DND-41 (cell line): Measurements from ENCODE around the gene RIMKLB.

Source experiments
- ATAC-seq: fragments of 200-7000 bp; cut with Tn5 transposase; 3 replicates; pipeline ENCODE4 v1.9.1; 2021; ENCODE audit warnings: low read depth; ENCODE audit not compliant: insufficient read depth
- DNase-seq: peaks from one replicate; pipeline ENCODE4 v3.0.0-alpha.2; 2020
- H2AFZ ChIP-seq: 2 replicates; pipeline ENCODE4 v1.6.0; 2012; ENCODE audit warnings: low read depth, low read length
- H3K27ac ChIP-seq: 2 replicates; pipeline ENCODE4 v1.5.1; 2012; ENCODE audit warnings: low read length, inconsistent platforms
- H3K27me3 ChIP-seq: fragments of 200-600 bp; sonication (generic); 2 replicates; pipeline ENCODE4 v1.6.0; 2012; ENCODE audit warnings: low read length, mild to moderate bottlenecking, inconsistent platforms; ENCODE audit not compliant: insufficient read depth, poor library complexity
- H3K36me3 ChIP-seq: 2 replicates; pipeline ENCODE4 v1.5.1; 2012; ENCODE audit warnings: low read length, inconsistent platforms; ENCODE audit not compliant: insufficient read depth
- H3K4me1 ChIP-seq: 2 replicates; pipeline ENCODE4 v1.5.1; 2012; ENCODE audit warnings: mild to moderate bottlenecking, low read length; ENCODE audit not compliant: insufficient read depth
- H3K4me2 ChIP-seq: 2 replicates; pipeline ENCODE4 v1.6.0; 2012; ENCODE audit warnings: mild to moderate bottlenecking, moderate library complexity, low read length, inconsistent platforms; ENCODE audit not compliant: insufficient read depth
- H3K4me3 ChIP-seq, 2 experiments: fragments of 200-600 bp in 1 of 2; shearing (Covaris generic) in 1 of 2; 2 replicates each; pipeline ENCODE4 v1.5.1; 2012 to 2016; ENCODE audit warnings: inconsistent platforms in 2 of 2, low read length in 2 of 2, mild to moderate bottlenecking in 2 of 2, low read depth in 1 of 2, moderate library complexity in 1 of 2
- H3K79me2 ChIP-seq: 2 replicates; pipeline ENCODE4 v1.6.0; 2012; ENCODE audit warnings: low read length, inconsistent platforms; ENCODE audit not compliant: insufficient read depth
- H3K9ac ChIP-seq: 2 replicates; pipeline ENCODE4 v1.6.0; 2012; ENCODE audit warnings: low read depth, mild to moderate bottlenecking, inconsistent platforms, low read length, moderate library complexity
- H3K9me3 ChIP-seq: 2 replicates; pipeline ENCODE4 v1.5.1; 2012; ENCODE audit warnings: low read length, moderate library complexity, mild to moderate bottlenecking, inconsistent platforms; ENCODE audit not compliant: insufficient read depth, severe bottlenecking
- H4K20me1 ChIP-seq: 2 replicates; pipeline ENCODE4 v1.6.0; 2012; ENCODE audit warnings: low read length; ENCODE audit not compliant: insufficient read depth
- CTCF ChIP-seq: IDR thresholded peaks from 2 replicates; pipeline ENCODE4 v1.5.1; 2012; ENCODE audit warnings: borderline replicate concordance, low read length, moderate library complexity, mild to moderate bottlenecking; ENCODE audit not compliant: poor library complexity, severe bottlenecking; ENCODE audit errors: extremely low read depth
- EZH2 ChIP-seq: IDR thresholded peaks from 3 replicates; pipeline ENCODE4 v1.6.1; 2012; ENCODE audit warnings: borderline replicate concordance, low read depth, mild to moderate bottlenecking, moderate library complexity, low read length, inconsistent platforms; ENCODE audit not compliant: severe bottlenecking

The RIMKLB gene

GRCh38 chr12:8689681-8690080, 8.1 kb upstream of the RIMKLB start:
- Histone ChIP-seq H4K20me1 (no peaks in the 10 kb centered on the region), H2AFZ (no peak overlapping the region; the same call in 1 of the 2 replicates), H3K9me3 (no peaks in the 10 kb centered on the region), H3K4me1 (peaks cover 14% of the 10 kb centered on the region), H3K27me3 (peaks cover 13% of the 10 kb centered on the region), H3K79me2 (no peaks in the 10 kb centered on the region), H3K27ac (no peak overlapping the region), H3K9ac (no peak overlapping the region), H3K36me3 (no peaks in the 10 kb centered on the region), H3K4me3 (no peak overlapping the region), H3K4me2 (no peak overlapping the region)
- DNase-seq (no peak), ATAC-seq (no peak)
- TF ChIP-seq CTCF (no peak), EZH2 (no peak)

DNA sequence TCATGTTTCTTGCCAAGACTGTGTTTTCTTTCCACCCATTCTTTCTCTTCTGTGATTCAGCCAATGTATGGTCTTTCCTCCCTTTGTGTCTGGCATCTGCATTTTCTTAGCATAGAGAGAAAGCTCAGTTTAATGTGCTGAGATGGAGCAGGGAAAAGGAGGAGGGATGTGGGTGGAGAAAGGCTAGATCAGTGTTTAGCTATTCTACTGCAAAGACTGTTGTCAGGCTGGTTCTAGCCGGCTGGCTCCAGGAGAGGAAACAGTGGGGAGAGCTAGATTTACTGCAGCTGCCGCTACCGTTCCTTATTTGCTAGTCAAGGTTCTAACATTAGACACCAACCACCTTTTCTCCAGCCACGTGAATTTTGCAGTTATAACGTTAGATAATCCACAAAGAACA, 5.2 kb upstream of the RIMKLB start:
- ATAC-seq (peak; percentile 20; the same call in 2 of the 3 replicates), DNase-seq (peak; percentile 35)
- TF ChIP-seq CTCF = no peak
- TF ChIP-seq EZH2 = no peak
- H3K27me3 ChIP-seq = peaks cover 12% of the 10 kb centered on the region
- no peak overlapping the region for H3K9ac ChIP-seq
- no peaks in the 10 kb centered on the region for H4K20me1 ChIP-seq
- peaks cover 22% of the 10 kb centered on the region for H3K4me1 ChIP-seq
- no peaks in the 10 kb centered on the region for H3K9me3 ChIP-seq
- H3K27ac ChIP-seq = no peak overlapping the region
- H2AFZ ChIP-seq = no peak overlapping the region
- no peaks in the 10 kb centered on the region for H3K79me2 ChIP-seq
- H3K4me2 ChIP-seq = no peak overlapping the region
- H3K36me3 ChIP-seq = no peaks in the 10 kb centered on the region
- H3K4me3 ChIP-seq = no peak overlapping the region

GRCh38 chr12:8695116-8695515, 2.7 kb upstream of the RIMKLB start:
- Histone ChIP-seq H3K4me3 (no peak overlapping the region), H3K27ac (no peak overlapping the region), H4K20me1 (peaks cover 10% of the 10 kb centered on the region; the same call in 1 of the 2 replicates), H2AFZ (no peak overlapping the region), H3K4me2 (no peak overlapping the region), H3K36me3 (peaks cover 5% of the 10 kb centered on the region), H3K27me3 (peaks cover 7% of the 10 kb centered on the region), H3K9ac (no peak overlapping the region), H3K9me3 (no peaks in the 10 kb centered on the region), H3K79me2 (peaks cover 23% of the 10 kb centered on the region), H3K4me1 (peaks cover 26% of the 10 kb centered on the region)
- ATAC-seq (no peak), DNase-seq (no peak)
- no peak for TF ChIP-seq CTCF

GRCh38 chr12:8696442-8697090, 1.2 kb upstream of the RIMKLB start:
- H3K9me3 ChIP-seq = no peaks in the 10 kb centered on the region
- peaks cover 13% of the 10 kb centered on the region; the same call in 1 of the 2 replicates for H4K20me1 ChIP-seq
- H3K9ac ChIP-seq = peak overlapping the region; percentile 97
- no peak for DNase-seq
- peak overlapping the region; percentile 88 for H3K4me2 ChIP-seq
- H3K36me3 ChIP-seq = peaks cover 9% of the 10 kb centered on the region
- peak overlapping the region; percentile 95 for H2AFZ ChIP-seq
- no peak overlapping the region for H3K27ac ChIP-seq
- H3K4me1 ChIP-seq = peaks cover 31% of the 10 kb centered on the region
- peaks cover 37% of the 10 kb centered on the region for H3K79me2 ChIP-seq
- no peak for ATAC-seq
- peaks cover 7% of the 10 kb centered on the region for H3K27me3 ChIP-seq
- TF ChIP-seq CTCF (no peak), EZH2 (no peak)
- H3K4me3 ChIP-seq = peak overlapping the region; percentile 63 to 90; a peak in 3 of 4 replicates
